GM18861 (cell line): ENCODE measurements around the gene HUS1.
"Not testable (repeated sequence)": the region's sequence is repeated elsewhere in the genome, so short reads cannot be mapped to it uniquely, and the experiment has no call there.

Source experiments
- ATAC-seq: cut with Tn5 transposase; IDR thresholded peaks from one replicate; pipeline ENCODE4 v1.9.1; 2021; ENCODE audit not compliant: unreplicated experiment

HUS1 gene

DNA sequence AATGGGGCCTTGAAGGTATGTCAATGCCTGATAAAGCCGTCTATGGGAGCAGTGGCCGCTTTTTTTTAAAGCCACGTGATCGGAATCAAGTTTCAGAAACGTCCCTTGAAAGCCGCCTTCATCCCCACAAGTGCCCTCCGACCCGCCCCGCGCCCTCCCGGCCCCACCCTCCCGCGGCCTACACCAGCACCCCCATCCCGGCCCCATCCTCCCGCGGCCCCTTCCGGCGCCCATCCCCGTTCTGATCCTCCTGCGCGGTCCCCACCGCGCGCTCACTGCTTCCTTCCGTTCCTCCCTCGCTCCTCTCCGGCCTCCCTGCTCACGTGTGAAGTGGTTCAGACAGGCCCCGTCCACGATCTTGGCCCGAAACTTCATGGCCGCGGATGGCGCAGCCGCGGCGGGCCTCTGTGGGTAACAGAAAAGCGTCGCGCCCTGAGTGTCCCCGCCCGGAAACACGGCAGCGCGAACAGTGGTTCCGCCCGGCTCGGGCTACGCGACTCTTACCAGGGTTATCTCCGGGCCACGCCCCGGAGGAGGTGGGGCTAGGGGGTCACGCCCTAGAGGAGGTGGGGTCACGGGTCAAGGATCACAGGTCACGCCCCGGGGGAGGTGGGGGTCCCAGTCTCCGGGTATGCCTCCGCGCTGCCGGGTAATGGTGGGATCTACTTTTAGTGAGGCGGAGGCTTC lies at the start of gene HUS1:
HUS1 (minus strand) TSS at position 471 of the 687 bp plus-strand sequence; CDS start at position 375, 96 bp downstream.
- ATAC-seq: peak; percentile 97

DNA sequence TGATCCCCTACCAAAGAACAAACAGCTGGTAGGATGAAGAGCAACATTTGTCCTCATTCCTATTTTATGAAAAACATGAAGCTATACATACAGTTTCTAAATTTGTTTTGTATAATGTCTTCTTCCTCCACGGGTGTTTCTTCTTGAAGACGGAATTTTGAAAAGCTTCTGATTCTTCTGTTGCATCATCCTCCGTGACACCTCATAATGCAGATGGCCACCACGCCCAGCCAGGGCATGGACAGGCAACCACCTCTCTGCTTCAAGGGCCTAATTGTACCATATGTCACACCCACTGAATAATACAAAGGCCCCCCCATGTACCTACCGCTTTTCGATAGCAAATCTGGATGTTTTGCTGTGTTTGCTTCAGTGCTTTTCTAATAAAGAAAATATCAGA lies 49.5 kb upstream of the HUS1 start, which contains the start of gene SUN3:
SUN3 (minus strand) TSS at position 170 of the 400 bp plus-strand sequence; CDS start at position 1, 169 bp downstream.
- no peak for ATAC-seq

DNA sequence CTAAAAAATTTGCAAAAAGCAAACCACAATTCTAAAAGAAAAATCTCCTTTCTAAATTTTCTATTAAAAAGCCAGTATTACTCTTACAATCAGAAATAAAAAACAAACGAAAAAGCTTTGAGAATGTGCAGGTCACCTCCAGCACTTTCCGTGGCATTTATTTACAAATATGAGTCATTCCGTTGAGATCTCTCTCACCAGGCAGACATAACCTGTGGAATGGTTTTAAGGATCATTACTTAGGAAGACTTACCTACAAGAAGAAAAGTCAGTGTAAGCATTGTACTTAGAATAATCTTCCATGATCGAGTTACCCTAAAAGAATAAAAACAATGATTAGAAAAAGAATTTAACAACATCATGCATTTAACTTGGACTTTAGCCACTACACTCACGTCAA lies 46.2 kb upstream of the HUS1 start:
- ATAC-seq: no peak

DNA sequence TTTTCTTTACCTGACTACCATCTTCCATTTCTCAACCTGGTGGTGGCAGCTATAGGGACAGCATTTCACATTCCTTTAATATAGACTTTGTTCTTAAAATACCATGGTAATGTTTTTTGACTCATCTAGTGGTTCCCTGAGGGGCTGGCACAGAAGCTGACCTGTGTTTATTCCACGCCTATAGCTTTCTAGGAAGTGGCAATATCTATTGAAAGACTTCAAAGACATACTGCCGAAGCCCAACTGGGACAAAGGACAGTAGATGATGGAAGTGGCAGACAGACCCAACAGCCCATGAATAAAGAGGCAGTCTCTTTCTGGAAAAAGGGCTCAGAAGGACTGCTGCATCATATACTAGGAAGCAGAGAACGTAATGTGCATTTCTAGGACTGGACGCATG lies 38.3 kb upstream of the HUS1 start:
- no peak for ATAC-seq

DNA sequence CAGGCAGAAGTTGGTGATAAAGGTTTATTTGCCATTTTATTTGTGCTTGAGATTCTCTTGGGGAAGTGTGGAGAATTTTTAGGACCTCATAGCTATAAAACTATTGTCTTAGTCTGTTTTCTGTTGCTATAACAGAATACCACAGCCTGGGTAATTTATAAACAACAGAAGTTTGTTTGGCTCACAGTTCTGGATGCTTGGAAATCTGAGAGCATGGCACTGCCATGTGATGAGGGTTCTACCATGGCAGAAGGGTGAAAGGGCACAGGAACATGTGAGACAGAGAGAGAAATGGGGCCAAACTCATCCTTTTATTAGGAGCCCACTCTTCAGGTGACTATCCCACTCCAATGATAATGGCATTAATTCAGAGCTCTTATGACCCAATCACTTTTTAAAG lies 37.2 kb upstream of the HUS1 start:
- ATAC-seq: no peak

DNA sequence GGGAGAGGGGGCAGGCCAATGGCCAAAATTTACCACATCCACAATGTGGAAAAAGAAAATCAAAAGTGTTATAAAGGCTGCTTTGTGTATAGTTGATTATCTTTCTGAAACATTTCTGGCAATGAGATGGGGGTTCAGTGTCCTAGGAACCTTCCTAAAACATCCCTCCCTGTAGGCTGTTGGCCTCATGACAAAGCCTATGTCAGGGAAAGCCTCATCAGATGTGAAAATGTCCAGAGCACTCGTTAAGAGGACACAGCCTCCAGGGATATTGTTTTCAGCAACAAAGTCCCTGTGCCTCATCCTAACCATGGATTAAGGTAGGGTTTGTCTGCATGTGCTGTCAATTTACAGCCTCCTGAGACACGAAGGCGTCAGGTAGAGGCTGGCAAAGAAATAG lies 32.5 kb upstream of the HUS1 start:
- ATAC-seq: no peak

DNA sequence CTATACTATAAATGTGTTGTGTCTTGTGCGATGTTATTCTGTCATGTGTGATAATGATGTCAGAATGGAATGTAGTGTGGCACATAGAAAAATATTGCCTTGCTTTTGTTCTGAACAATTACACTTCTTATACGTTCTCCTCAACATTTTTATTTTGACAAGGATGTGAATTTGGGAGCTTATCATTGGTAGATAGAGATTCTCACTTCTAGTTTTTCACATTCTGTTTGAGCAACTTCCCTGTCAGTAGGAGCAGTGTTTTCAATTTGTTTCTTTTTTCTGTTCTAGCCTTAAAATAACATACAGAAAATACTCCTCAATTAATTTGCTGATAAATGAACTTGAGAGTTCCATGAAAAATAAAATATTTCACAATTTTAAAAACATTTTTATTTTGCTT lies 31.9 kb upstream of the HUS1 start:
- ATAC-seq: no peak

DNA sequence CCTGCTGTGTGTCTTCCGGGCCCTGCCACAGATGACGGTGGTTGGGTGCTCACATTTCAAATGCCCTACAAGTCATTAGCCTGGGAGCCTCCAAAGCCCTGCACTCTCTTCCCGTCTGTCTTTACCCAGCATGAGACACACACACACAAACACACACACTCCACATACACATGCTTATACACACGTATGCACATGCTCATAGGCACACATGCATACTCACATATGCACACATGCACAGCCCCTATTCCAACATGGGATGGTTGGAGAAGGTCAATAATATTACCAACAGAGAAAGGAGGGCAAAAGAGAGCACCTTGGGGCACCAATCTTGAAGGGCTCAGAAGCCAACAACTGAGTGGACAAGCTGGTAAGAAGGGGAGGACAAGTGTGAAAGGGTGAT lies 30.5 kb upstream of the HUS1 start:
- ATAC-seq: no peak

DNA sequence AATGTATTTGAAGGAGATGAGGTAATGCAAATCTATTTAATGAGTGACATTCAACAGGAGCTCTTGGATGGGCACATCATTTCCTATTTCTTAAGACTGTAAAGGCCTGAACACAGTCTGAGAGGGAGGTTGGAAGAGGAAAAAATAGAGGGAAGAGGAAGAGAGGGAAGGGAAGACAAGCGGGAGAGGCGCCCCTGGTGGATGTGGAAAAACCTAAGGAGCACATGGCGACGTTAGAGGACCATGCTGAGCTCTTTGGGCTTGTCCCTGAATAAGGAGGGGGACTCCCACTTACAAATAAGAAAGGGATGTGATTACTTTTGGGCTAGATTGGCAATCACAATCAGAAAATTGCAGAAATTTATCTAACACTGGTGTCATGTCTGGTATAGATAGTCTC lies 29.8 kb upstream of the HUS1 start:
- ATAC-seq: no peak

DNA sequence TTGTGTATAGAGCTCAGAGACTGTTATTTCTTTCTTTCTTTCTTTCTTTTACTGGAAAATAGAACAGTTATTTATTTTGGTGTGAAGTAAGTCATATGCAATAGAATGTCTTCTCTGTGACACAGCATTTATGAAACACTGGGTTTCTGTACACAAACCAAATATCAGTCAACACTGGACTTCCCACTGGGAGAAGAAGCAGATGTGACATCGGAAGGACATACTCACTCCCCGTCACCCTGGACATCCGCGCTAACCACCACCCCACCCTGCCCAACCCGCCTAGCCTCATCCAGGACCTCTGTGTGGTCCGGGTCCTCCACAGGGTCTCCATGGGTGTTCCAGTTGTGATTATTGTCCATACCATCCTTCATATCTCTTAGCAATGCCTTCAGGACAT lies 27.5 kb upstream of the HUS1 start:
- ATAC-seq: no peak

DNA sequence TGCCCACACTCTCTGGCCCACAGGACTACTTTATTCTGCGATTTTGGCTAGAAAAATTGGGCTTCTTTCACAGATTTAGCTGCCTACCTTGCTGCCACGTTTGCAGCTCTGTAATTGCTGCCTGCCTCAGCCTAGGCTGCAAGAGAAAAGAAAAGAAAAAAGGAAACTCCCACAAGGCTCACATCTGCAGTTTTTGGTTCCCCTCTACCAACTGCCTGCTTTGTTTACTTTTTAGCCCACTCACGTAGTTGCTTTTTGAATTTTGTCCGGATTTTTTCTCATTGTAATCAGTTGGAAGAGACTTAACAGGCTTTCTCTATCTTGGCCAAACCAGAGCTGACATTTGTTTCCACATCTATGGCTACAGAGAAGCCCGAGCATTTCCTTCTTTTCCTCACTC lies 25.2 kb upstream of the HUS1 start:
- ATAC-seq: no peak

DNA sequence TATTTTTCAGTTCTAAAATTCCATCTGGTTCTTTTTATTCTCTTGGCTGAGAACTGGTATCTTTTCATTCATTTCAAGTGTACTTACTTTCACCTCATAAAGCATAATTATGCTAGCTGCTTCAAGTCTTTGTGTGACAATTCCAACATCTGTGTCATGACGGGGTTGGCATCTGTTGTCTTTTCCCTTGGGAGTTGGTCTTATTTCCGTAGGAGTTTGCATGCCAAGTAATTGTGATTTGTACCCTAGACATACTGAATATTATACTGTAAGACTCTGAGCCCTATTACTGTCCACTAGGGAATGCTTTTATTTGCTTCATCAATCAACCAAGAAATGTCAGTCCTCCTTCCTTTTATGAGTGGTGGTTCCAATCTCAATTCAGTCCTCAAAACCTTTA lies 24.6 kb upstream of the HUS1 start:
- no peak for ATAC-seq

DNA sequence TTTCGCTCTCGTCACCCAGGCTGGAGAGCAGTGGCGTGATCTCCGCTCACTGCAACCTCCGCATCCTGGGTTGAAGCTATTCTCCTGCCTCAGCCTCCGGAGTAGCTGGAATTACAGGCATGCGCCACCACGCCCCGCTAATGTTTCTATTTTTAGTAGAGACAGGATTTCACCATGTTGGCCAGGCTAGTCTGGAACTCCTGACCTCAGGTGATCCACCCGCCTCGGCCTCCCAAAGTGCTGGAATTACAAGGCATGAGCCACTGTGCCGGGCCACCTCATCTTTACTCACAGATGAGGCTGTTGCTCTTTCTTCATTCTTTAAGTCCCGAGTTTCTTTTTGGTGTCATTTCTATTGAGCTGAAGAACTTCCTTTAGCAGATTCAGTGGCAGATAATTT lies 20.7 kb upstream of the HUS1 start:
- not testable (repeated sequence) for ATAC-seq

DNA sequence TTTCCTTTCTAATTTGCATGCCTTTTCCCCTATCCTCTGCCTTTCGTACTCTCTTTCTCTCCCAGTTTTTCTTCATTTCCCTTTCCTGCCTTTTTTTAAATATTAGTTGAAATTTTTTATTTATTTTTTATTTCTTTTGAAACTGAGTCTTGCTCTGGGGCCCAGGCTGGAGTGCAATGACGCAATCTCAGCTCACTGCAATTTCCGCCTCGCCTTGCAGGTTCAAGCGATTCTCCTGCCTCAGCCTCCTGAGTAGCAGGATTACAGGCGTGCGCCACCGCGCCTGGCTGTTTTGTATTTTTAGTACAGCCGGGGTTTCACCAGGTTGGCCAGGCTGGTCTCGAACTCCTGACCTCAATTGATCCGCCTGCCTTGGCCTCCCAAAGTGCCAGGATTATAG lies 20.0 kb upstream of the HUS1 start:
- no peak for ATAC-seq

DNA sequence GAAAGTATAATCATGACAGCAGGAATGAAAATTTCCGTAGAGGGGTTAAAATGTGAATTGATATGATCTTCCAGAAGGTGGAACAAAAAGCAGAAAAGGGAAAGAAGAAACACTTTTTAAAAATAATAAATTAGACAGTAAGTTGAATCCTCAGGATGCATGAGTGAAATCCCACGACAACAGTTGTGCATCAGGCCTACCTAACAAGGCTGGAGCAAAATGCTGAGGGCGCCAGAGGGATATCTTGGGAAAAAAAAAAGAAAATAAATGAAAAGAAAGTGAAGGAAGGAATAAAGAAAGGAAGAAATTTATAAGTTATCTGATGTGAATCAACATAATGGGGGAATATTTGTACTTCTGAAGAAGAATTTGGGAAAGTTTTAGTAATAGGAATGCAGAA lies 13.0 kb upstream of the HUS1 start:
- no peak for ATAC-seq

DNA sequence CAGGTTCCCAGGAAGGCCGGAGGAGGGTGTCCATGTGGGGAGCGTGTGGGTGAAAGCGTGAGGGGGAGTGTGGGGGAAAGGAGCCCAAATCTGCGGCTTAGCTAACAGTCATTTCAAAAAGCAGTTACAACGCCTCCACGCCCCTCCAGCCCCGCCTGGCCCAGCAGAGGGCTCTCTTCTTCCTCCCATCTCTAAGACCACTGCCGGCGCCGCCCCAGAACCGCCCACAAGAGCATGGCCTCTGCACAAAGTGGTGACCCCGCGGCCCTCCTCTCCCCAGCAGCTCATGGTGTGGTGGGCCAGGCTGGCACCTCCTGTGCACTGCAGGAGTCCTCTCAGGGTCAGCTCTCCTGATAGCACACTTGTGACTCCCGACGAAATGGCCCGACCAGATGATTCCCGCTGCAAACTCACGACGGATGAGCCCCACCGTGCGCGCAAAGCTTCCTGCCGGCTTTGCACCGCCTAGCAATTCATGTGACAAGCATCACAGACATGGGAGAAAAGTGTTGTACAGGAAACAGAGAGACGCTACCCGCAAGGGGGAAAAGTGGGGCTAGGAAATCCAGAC lies 12.4 kb upstream of the HUS1 start:
- peak; percentile 93 for ATAC-seq

DNA sequence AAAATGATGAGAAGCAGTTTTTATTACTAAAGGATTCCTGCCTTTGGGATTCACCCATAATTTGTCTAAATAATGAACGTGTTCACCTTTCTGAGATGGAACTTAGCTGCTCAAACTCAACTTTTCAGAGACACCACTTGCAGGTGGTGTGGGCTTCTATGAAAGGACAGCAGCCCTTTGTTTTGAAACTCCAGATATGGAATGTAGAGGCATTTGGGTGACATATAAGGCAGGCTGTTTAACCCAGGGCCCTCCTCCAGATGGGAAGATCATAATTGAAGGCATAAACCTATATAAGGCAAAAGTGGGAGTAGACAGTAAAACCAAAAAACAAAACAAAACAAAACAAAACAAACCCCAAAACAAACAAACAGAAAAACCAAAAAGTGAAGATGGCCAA lies 11.9 kb upstream of the HUS1 start:
- ATAC-seq: no peak

DNA sequence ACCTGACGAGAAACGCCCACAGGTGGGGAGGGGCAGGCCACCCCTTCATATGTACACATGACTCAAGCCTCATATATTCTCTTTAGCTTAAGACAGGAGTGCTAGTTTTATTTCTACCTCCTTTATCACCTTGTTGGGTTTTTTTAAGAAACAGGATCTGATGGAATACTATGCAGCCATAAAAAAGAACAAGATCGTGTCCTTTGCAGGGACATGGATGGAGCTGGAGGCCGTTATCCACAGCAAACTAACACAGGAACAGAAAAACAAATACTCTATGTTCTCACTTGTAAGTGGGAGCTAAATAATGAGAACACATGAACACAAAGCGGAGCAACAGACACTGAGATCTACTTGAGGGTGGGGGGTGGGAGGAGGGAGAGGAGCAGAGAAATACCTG lies 11.2 kb upstream of the HUS1 start:
- no peak for ATAC-seq

DNA sequence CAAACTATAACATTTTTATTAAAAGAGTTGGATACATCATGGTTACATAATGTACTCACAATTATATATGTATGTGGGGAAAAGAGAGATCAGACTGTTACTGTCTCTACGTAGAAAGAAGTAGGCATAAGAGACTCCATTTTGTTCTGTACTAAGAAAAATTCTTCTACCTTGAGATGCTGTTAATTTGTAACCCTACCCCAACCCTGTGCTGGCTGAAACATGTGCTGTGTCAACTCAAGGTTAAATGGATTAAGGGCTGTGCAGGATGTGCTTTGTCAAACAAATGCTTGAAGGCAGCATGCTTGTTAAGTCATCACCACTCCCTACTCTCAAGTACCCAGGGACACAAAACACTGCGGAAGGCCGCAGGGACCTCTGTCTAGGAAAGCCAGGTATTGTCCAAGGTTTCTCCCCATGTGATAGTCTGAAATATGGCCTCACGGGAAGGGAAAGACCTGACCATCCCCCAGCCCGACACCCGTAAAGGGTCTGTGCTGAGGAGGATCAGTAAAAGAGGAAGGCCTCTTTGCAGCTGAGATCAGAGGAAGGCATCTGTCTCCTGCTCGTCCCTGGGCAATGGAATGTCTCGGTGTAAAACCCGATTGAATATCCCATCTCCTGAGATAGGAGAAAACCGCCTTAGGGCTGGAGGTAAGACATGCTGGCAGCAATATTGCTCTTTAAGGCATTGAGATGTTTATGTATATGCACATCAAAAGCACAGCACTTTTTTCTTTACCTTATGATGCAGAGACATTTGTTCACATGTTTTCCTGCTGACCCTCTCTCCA lies 10.4 kb upstream of the HUS1 start:
- not testable (repeated sequence) for ATAC-seq

DNA sequence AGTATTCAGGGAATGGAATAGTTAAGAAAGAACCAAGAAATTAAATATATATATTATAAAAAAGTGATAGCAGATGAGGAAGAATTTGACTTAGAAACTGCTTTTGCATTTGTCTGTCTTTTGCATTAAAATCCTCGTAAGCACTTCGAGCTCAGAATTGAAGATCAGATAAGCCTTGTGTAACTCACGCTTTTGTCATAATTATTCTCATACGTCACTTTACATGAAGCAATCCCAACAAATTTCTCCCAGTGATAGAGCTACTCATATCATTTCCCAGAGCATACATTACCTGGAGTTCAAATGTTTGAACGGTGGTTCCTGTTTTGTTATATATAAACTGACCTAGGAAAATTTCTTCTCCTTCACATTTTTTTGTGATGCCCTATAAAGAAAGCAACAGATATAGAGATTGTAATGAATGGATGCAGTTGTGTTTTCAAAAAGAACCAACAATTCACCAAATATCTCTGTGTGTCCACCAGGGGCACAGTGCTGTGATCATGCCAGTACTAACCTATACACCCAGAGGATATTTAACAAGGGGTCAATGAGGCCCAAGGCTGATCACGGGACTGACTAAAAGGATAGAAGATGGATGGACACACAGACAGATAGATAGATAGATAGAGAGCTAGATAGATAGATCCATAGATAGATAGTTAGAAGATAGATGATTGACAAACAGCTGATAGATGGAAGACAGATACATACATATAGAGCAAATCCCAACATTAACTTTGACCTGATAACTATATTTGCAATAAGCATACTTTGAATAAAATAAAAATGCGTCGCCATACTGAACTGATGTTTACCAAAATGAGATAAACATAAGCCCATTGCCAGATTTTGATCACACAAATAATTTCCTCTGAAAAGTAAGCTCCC lies 9.3 kb upstream of the HUS1 start:
- peak; percentile 26 for ATAC-seq

DNA sequence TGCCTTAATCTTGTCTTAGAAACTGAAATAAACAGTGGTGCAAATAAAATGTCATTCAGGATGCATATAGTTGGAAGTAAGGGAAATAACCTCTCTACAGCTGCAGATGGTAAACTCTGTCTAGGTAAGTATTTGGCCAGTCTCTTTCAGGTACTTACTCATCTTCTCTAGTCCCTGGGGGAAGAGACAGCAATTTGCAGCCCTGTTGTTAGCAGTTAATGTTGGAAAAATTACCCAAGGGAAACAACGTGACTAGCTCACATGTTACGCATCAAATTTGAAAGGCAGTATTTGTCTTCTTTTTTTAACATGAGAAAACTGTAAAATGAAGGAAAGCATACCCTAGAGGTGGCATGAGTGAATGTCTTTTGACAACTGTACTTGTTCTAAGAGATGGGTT lies 3.2 kb upstream of the HUS1 start:
- ATAC-seq: no peak
